SK-N-SH treated with all-trans-retinoic acid at 6 μM for 48 hours (cell line): ENCODE data around the gene LMCD1.

Experiments used
- ARNTL ChIP-seq: fragments of 450-650 bp; formaldehyde crosslinking; IDR thresholded peaks from 2 replicates; pipeline ENCODE4 v1.5.0; 2020; ENCODE audit warnings: low read depth, mild to moderate bottlenecking, moderate library complexity, borderline replicate concordance
- BACH2 ChIP-seq: fragments of 250-450 bp; sonication (Bioruptor Pico); IDR thresholded peaks from 2 replicates; pipeline ENCODE4 v1.9.0; 2021; ENCODE audit warnings: mild to moderate bottlenecking, borderline replicate concordance
- CSDC2 ChIP-seq: fragments of 250-450 bp; sonication (Bioruptor Pico); IDR thresholded peaks from 2 replicates; pipeline ENCODE4 v1.5.0; 2020; ENCODE audit warnings: mild to moderate bottlenecking, moderate library complexity
- CSRNP3 ChIP-seq: fragments of 250-450 bp; sonication (Bioruptor Pico); IDR thresholded peaks from 2 replicates; pipeline ENCODE4 v1.5.1; 2021; ENCODE audit warnings: mild to moderate bottlenecking, moderate library complexity
- PATZ1 ChIP-seq: fragments of 250-450 bp; sonication (Bioruptor Pico); IDR thresholded peaks from 2 replicates; pipeline ENCODE4 v1.8.0; 2020; ENCODE audit warnings: mild to moderate bottlenecking, moderate library complexity, borderline replicate concordance
- PPARA ChIP-seq: fragments of 250-450 bp; sonication (Bioruptor Pico); IDR thresholded peaks from 2 replicates; pipeline ENCODE4 v1.5.0; 2020; ENCODE audit warnings: mild to moderate bottlenecking, borderline replicate concordance
- RARB ChIP-seq: fragments of 250-450 bp; sonication (Bioruptor Pico); IDR thresholded peaks from 2 replicates; pipeline ENCODE4 v1.8.0; 2021; ENCODE audit warnings: mild to moderate bottlenecking, moderate library complexity
- TCF4 ChIP-seq: fragments of 250-450 bp; sonication (Bioruptor Pico); IDR thresholded peaks from 2 replicates; pipeline ENCODE4 v1.8.0; 2021; ENCODE audit warnings: mild to moderate bottlenecking, moderate library complexity, borderline replicate concordance
- TSHZ2 ChIP-seq: fragments of 250-450 bp; sonication (Bioruptor Pico); IDR thresholded peaks from 2 replicates; pipeline ENCODE4 v1.5.0; 2020; ENCODE audit warnings: mild to moderate bottlenecking, moderate library complexity
- ZFP30 ChIP-seq: fragments of 450-650 bp; formaldehyde crosslinking; IDR thresholded peaks from 2 replicates; pipeline ENCODE4 v1.5.0; 2022; ENCODE audit warnings: mild to moderate bottlenecking, moderate library complexity
- ZNF565 ChIP-seq: fragments of 450-650 bp; formaldehyde crosslinking; conservative IDR thresholded peaks from 2 replicates; pipeline ENCODE4 v1.5.0; 2020; ENCODE audit warnings: low read depth, mild to moderate bottlenecking, moderate library complexity
- ZNF8 ChIP-seq: fragments of 450-650 bp; formaldehyde crosslinking; IDR thresholded peaks from 2 replicates; pipeline ENCODE4 v1.5.0; 2020; ENCODE audit warnings: mild to moderate bottlenecking, moderate library complexity

- TF ChIP-seq ZFP30 = no peak
- TF ChIP-seq RARB (CRISPR knock-in tag) = no peak
- TF ChIP-seq ZNF8 (CRISPR knock-in tag) = no peak
- no peak for TF ChIP-seq CSRNP3 (CRISPR knock-in tag)
- no peak for TF ChIP-seq TCF4 (CRISPR knock-in tag)
- no peak for TF ChIP-seq ARNTL (CRISPR knock-in tag)
- TF ChIP-seq PPARA = no peak
- TF ChIP-seq TSHZ2 = no peak
- TF ChIP-seq PATZ1 = no peak
- no peak for TF ChIP-seq ZNF565 (CRISPR knock-in tag)
- TF ChIP-seq BACH2 (CRISPR knock-in tag) = no peak
- TF ChIP-seq CSDC2 (CRISPR knock-in tag) = no peak
These were observed 73.2 kb downstream of the LMCD1 start for GRCh38 chr3:8574670-8575322.
